Measurements from ENCODE around the gene ALG2. TPM values are rescaled to one million over a fixed set of nuclear protein-coding genes. Genes with fewer than 3 reads are reported as not detected.
"Not testable (repeated sequence)": the region's sequence is repeated elsewhere in the genome, so short reads cannot be mapped to it uniquely, and the experiment has no call there.

ALG2 gene
- total RNA-seq, 2 donors from 2014 or later, result 28.5 to 34.2 TPM

DNA sequence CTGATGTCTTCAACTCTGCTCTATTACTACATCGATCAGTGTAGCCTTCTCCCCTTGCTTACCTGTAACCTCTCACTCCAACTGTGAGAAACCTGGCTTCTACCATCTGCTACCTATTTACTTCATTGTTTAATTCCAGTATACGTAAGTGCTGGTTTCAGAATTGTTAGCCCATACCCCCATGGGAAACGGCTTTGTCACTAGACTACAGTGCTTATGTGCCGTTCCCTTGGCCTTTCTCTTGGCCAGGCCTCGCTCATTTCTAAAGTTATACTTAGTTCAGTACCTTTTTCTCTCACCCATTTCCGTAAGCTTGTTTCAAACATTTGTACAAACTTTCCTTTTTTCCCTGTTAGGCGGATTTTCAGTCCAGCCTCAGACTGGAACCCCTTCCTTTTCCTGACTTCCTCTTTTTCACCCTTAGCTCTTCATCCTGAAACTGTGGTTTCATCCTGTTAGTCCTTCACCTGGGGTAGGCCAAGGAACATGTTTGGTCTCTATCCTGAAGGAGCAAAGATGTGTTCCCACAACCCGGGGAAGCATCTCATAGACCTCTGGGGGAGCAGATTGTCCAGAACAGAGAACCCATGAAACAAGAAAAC, 21.7 kb downstream of the ALG2 start:
- no peak for ATAC-seq
- intact Hi-C loops (cut with DNase I, micrococcal nuclease), result no loop called here
- no peak for DNase-seq

DNA sequence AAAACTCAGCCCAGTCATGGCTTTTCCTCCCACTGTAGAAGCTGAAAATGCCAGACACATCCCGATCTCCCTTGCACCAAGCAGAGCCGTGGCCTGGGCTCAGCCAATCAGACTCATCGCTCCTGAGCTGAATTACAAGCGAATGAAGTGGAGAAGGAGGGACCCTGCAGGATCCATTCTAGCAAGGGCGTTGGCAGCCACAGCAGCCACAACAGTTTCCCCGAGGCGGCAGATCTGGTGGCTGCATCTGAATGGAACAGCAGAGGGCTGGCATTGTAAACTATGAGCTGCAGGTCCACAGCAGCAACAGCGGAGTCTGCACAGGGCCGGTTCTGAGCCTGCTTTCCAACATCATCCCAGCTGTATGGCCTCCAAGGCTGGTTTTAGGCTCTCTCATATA, 23.8 kb downstream of the ALG2 start:
- ATAC-seq (no peak), DNase-seq (no peak)
- intact Hi-C loops (cut with DNase I, micrococcal nuclease), result no loop called here

DNA sequence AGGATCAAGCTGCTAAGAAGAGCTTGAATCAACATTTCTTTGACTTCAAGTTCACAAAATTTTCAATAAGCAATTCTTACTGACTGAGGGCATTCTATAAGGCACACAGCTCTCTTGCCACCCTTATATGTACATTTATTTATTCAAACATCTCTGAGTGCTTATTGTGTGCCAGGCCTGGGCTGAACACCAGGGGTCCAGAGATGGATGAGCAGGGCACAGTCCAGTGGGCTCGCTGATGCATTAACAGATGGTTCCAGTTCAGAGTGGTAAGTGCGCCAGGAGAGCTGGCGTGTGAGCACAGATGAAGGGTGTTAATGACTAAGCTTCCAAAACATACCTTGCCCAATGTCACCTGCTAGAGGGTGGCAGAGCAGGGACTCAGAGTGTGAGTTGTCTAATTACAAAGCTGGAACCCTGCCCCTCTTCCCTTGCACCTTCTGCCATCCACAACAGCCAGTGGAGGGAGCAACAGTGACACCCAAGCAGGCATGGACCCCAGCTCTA, 24.6 kb downstream of the ALG2 start:
- ATAC-seq (no peak), DNase-seq (no peak)
- intact Hi-C loops (cut with DNase I, micrococcal nuclease), result no loop called here

DNA sequence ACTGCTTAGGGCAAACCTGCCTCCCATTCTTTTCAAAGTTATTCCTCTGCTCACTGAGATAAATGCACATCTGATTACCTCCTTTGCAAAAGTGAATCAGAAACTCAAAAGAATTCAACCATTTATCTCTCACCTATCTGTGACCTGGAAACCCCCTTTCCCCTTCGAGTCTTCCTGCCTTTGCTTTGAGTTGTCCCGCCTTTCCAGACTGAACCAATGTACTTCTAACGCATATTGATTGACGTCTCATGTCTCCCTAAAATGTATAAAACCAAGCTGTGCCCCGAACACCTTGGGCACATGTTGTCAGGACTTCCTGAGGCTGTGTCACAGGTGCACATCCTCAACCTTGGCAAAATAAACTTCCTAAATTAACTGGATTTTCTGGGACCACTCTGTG, 25.3 kb downstream of the ALG2 start:
- ATAC-seq; DNase-seq; intact Hi-C loops (cut with DNase I, micrococcal nuclease): not testable (repeated sequence)

DNA sequence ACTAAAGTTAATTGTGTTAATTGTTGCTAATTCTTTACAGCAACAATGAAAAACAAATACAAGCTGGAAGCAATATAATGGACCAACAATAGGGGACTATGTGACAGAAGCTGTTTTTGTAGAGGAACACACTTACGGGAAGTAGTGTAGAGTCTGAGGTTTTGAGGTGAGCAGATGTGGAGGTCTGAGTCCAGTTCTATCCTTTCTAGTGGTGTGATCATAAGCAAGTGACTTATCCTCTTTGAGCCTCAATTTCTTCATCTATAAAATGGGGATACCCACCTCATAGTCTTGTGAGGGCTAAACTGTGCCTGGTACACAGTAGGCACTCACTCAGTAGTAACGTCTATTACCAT, 28.3 kb downstream of the ALG2 start:
- intact Hi-C loops (cut with DNase I, micrococcal nuclease), result no loop called here
- ATAC-seq (no peak), DNase-seq (no peak)

DNA sequence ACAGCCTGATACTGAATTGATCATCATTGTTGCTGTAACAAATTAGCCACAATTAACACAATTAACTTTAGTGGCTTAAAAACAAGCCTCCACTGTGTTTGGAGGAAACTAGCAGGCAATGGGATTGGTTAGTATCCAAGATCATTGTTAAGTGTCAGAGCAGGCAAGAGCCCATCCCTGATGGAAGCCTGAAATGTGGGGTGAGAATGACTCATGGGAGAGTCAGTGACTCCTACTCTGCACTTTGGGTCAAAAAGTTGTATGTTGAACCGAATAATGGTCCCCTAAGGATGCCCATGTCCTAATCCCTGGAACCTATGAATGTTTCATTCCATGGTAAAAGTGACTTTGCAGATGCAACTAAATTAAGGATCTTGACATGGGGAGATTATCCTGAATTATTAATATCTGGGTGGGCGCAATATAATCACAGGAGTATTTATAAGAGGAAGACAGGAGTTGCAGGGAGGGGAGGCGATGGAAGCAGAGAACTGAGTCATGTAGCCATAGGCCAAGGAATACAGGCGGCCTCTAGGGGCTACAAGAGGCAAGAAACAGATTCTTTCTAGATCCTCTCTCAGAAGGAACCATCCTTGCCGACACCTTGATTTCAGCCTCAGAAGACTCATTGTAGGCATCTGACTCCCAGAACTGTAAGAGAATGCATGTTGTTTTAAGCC, 28.8 kb downstream of the ALG2 start:
- no peak for DNase-seq
- intact Hi-C loops (cut with DNase I, micrococcal nuclease), result no loop called here

DNA sequence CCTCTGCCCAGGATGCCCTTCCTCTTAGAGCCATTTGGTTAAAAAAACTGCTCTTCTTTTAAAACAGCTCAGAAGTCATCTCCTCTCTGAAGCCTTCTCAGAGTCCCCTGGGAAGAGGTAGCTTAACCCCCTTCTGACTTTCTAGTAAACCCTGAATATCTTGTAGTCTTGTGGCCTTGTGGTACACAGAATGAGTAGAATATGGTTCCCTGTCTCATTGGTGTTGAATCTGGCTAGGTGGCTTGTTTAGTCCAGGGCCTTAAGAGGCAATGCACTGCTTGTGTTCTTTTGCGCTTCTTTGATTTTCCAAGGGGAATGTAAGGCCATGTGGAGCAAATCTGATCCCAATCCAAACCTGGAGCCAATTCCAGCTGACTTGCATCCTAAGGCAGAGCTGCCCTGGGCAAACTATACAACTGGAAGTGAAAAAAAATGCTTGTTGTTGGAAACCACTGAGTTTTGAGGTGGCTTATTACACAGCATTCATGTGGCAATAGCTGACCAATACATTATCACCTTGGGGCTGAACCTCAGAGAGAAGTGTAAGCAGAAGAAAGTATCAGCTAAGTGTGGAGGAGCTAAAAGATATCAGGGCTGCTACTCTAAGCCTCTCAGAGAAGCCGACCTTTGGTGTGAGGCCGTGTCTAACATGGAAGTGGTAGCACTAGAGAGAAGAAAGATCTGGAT, 31.0 kb downstream of the ALG2 start:
- DNase-seq (no peak), ATAC-seq (no peak)
- intact Hi-C loops (cut with DNase I, micrococcal nuclease), result no loop called here

More for the DNA sequence above, 28.8 kb downstream of the ALG2 start:
- no peak for ATAC-seq

DNA sequence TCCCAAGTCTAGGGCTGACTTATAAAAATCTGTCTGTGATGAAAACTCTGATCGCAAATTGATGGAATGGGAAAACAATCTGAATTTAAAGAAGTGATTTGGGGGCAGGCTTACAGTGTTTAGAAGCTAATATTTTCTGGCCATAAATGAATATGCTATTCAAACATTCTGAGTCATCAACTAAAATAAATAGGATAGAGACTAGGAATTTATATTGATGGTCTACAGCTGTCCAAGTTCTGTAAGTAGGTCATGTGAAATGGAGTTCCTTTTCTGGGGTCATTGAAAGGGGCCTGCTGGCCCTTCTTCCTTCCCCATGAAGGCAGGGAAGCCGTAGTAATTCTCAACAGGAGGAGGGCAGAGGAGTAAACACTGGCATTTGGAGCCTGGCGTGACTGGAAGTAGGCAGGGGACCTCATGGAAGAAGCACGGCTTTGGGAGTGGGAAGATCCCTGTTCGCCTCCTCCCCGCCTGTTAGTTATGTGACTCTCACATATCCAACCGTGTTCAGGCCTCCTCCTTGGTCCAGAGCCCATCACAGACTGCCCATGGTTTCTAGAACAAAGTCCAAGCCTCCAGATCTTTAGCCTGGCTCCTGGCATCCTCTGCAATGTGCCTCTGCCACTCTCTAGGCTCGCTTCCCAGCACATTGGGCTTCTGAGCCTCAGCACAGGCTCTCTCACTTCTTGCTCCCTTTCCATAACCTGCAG, 31.7 kb downstream of the ALG2 start:
- ATAC-seq (no peak), DNase-seq (no peak)
- intact Hi-C loops (cut with DNase I, micrococcal nuclease), result loop anchor here in 1 of 2 donors (10.0 kb wide), 1 partner anchor 1025 kb away; no protein-coding TSS in a partner anchor

DNA sequence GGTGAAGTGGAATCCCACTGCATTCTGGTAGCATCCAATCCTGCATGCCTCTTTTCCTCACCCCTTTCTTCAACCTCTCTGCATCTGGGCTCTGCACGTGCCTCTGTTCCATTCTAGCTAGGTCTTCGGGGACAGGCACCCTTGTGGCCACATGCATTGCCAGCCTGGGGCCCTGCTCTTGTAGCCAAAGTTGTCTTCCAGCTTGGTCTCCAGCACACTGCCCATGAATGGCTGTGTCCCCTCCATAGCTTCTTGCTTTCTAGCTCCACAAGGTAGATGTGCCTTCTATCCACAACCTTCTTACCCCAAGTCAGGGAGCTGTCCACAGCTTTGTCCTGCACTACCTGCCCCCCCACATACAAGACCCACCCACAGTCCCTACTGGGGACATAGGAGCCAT, 32.6 kb downstream of the ALG2 start:
- no peak for ATAC-seq
- intact Hi-C loops (cut with DNase I, micrococcal nuclease), result loop anchor here in 1 of 2 donors (10.0 kb wide), 1 partner anchor 1026 kb away; no protein-coding TSS in a partner anchor

DNA sequence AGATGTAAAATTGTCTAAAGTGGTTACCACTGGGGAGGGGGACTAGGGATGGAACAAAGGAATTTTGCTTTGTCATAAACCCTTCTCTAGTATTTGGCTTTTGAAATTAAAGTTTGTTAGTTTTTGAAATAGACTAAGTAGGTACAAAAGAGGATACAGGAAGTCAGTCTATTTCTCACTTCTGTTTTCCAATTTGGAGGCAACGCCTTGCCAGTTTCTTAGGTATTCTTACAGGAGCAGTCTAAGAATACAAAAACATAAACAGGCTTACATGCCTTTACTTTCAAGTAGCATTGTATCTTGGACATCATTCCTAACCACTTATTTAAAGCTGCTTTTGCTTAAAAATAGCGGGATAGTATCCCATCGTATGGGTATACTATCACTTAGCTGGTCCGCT, 34.4 kb downstream of the ALG2 start:
- intact Hi-C loops (cut with DNase I, micrococcal nuclease), result loop anchor here in 1 of 2 donors (10.0 kb wide), 1 partner anchor 1027 kb away; no protein-coding TSS in a partner anchor
- DNase-seq (no peak), ATAC-seq (no peak)

More for the DNA sequence above, 32.6 kb downstream of the ALG2 start:
- no peak for DNase-seq

DNA sequence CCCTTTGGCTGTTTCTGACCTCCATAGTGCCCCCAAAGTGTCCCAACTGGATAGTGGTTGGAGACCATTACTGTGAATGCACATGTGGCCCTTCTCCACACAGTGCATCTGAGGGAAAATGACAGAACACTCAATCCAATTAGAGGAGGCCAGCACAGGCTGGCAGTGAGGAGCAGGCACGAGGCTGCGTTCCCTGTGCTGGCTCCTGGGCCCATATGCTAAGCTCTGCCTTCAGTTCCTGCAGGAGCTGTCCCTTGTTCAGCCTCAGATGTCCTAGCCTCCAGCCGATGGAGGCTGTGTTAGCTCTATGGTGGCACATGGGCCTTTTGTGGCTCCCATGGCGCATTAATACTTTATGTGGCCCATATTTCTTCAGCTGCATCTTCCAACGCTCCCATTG, 35.8 kb downstream of the ALG2 start:
- ATAC-seq, result no peak
- intact Hi-C loops (cut with DNase I, micrococcal nuclease), result loop anchor here in 1 of 2 donors (10.0 kb wide), 1 partner anchor 1029 kb away; no protein-coding TSS in a partner anchor
- DNase-seq, result no peak

DNA sequence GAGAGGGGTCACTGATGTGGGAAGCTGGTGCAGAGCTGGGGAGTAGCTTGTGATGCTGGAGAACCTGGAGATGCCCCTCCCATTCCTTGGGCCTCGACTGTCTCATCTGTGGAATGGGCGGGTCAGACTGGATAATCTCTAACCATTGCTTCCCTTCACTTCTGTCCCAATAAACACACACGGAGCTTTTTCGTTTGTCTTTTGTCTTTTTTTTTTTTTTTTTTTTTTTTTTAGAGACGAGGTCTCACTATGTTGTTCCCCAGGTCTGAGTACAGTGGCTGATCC, 36.5 kb downstream of the ALG2 start:
- ATAC-seq (no peak), DNase-seq (no peak)
- intact Hi-C loops (cut with DNase I, micrococcal nuclease), result loop anchor here in 1 of 2 donors (10.0 kb wide), 1 partner anchor 1030 kb away; no protein-coding TSS in a partner anchor

DNA sequence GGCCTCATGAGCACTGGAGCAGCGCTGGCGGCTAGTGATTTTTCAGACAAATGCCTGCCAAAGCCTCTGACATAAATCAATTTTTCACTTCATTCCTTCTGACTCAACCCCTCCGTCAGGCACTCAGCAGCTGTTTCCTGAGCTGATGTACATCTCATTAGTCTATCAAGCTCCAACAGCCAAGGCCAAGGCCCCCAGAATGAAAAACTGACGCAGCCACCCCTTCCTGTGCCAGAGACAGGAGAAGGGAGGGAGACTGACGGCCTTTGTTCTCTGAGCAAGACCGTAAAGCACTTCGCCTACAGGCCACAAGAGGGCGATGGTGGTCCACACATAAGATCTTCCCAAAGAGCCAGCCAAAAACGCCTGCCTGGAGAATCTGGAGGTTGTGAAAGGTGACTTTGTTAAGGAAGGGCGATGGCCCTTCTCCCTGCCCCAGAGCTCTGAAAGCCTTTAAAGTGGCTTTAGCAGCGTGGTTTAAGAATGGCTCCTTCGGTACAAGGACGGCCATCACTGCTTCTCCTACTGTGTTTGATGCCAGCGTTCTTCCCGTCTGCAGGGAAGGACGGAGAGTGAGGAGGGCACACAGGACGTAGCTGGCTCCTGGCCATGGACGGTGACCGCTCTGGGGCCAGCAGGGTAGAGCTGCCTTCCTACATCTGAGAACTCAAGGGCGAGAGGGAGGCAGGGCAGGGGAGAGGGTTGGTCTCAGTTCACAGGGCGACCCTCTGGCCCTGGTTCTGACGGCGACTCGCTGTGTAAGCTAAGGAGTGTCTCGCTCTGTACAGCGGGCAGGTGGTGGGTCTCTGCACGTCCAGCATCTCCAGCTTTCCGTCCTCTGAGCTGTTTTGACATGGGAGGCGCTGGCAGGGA, 37.0 kb downstream of the ALG2 start:
- DNase-seq (peak; percentile 72 to 84), ATAC-seq (peak; percentile 95)
- intact Hi-C loops (cut with DNase I, micrococcal nuclease), result loop anchor here in 1 of 2 donors (10.0 kb wide), 1 partner anchor 1030 kb away; no protein-coding TSS in a partner anchor

DNA sequence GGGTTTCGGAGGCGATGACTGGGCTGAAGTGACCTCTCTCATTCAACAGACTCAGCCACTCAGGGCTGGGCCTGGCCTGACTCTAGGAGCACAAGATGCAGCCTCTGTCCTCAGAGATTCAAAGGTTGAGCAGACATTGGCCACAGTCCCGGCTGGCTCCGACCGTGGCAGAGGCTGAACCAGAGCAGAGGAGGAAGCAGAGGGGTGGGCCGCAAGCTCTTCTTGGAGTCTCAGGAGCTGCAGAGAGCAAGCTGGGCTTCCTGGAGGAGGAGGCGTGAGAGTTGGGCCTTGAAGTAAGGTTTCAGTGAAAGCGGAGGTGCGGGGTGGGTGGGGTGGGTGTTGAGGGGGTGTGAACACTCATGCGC, 37.6 kb downstream of the ALG2 start:
- intact Hi-C loops (cut with DNase I, micrococcal nuclease), result loop anchor here in 1 of 2 donors (10.0 kb wide), 1 partner anchor 1031 kb away; no protein-coding TSS in a partner anchor
- DNase-seq, result no peak
- no peak for ATAC-seq

DNA sequence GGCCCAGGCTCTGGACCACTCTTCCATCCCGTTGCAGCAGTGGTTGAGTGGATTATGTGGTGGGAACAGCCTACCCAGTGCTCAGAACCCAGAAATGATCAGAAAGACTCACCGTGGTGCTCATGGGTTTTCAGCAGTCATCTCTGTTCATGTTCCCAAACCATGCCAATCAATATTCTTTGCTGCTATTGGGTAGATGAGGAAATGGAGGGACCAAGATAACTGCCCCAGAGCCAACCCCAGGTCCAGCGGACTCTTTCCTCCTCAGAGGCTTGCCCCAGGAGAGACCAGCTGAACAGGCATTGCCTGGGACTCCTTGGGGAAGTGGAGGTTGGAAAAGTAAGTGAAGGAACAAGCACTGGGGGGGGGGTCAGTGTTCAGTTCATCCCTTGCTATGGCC, 38.1 kb downstream of the ALG2 start:
- DNase-seq (no peak), ATAC-seq (no peak)
- intact Hi-C loops (cut with DNase I, micrococcal nuclease), result loop anchor here in 1 of 2 donors (10.0 kb wide), 1 partner anchor 1031 kb away; no protein-coding TSS in a partner anchor

DNA sequence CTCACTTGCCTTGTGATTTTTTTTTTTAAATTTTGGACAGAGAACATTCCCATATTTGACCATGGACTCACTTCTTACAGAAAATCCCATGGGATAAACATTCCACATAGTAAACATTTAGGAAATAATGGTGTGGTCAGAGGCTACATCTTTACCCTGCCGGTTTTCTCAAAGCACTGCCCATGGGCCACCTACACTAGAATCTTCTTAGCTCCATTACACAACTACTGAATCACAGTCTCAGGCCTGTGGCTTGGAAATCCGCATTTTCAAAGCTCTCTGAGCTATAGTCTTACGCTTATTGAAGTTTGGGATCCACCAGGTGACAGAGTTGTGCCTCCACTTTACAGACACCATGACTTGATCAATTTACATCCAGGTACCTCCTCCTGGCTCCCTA, 39.4 kb downstream of the ALG2 start:
- intact Hi-C loops (cut with DNase I, micrococcal nuclease), result loop anchor here in 1 of 2 donors (10.0 kb wide), 1 partner anchor 1032 kb away; no protein-coding TSS in a partner anchor
- no peak for DNase-seq
- ATAC-seq, result no peak

DNA sequence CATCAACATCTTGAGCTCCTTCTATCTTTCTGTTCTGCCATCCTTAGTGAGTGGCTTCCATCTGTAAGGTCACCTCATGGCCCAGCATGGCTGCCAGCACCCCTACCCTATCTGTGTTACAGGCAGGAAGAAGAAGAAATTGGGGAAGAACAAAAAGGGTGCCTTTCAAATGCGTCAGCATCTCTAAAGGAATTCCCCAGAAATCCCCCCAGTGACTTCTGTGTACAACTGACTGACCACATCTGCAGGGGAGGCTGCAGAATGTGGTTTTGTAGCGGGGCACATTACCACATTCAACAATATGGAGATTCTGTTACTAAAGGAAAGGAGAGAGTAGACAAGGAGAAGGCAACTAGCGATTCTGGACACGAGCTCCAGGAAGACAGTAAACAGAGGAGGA, 40.1 kb downstream of the ALG2 start:
- DNase-seq (no peak), ATAC-seq (no peak)
- intact Hi-C loops (cut with DNase I, micrococcal nuclease), result loop anchor here in 1 of 2 donors (10.0 kb wide), 1 partner anchor 1033 kb away; no protein-coding TSS in a partner anchor

DNA sequence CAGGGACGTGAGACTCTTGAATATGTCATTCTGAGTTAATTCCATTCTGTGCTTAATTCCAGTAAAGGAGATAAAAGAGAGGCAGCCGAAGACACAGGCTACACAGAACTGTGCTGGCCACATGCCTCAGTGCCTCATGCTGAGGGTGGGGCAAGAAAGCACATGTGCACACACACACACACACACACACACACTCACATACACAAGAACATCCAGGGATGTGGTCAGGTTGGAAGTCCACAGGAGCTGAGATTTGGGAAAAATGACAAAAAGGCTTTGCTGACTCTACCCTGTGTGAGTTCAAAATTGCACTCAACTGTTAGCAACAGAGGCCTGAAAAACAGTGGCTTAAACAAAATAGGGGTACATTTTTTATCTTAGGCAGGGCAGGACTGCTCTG, 40.5 kb downstream of the ALG2 start:
- no peak for DNase-seq
- intact Hi-C loops (cut with DNase I, micrococcal nuclease), result loop anchor here in 1 of 2 donors (10.0 kb wide), 1 partner anchor 1034 kb away; no protein-coding TSS in a partner anchor
- ATAC-seq, result no peak
